Measurements from ENCODE around the gene SERTAD2.

SERTAD2 gene

GRCh38 chr2:64637000-64637635 lies 16.6 kb downstream of the SERTAD2 start:
- Mint-ChIP-seq H3K36me3 (ENCODE audit: low read depth) (peaks cover 46% of the 10 kb centered on the region), H3K27ac (peak overlapping the region; percentile 5), H3K27me3 (no peaks in the 10 kb centered on the region), H3K4me3 (no peak overlapping the region), H3K9me3 (no peaks in the 10 kb centered on the region), H3K4me1 (ENCODE audit: low read depth) (peaks cover 61% of the 10 kb centered on the region)
- intact Hi-C loops (cut with micrococcal nuclease), result loop anchor here (5.0 kb wide), 1 partner anchor 45 kb away; no protein-coding TSS in a partner anchor

- peaks cover 43% of the 10 kb centered on the region for H3K36me3 Mint-ChIP-seq (ENCODE audit: low read depth)
- H3K27me3 Mint-ChIP-seq, result no peaks in the 10 kb centered on the region
- H3K4me1 Mint-ChIP-seq (ENCODE audit: low read depth), result peaks cover 52% of the 10 kb centered on the region
- intact Hi-C loops (cut with micrococcal nuclease), result loop anchor here (5.0 kb wide), 1 partner anchor 44 kb away; no protein-coding TSS in a partner anchor
- H3K4me3 Mint-ChIP-seq, result no peak overlapping the region
- H3K27ac Mint-ChIP-seq, result peak overlapping the region; percentile 5
- H3K9me3 Mint-ChIP-seq, result no peaks in the 10 kb centered on the region
Observed at GRCh38 chr2:64635976-64636911, 17.5 kb downstream of the SERTAD2 start.

GRCh38 chr2:64634345-64635267 lies 19.1 kb downstream of the SERTAD2 start:
- peaks cover 57% of the 10 kb centered on the region for H3K36me3 Mint-ChIP-seq (ENCODE audit: low read depth)
- H3K27me3 Mint-ChIP-seq, result no peaks in the 10 kb centered on the region
- H3K27ac Mint-ChIP-seq, result no peak overlapping the region
- intact Hi-C loops (cut with micrococcal nuclease), result loop anchor here (5.0 kb wide), 1 partner anchor 42 kb away; no protein-coding TSS in a partner anchor
- H3K9me3 Mint-ChIP-seq, result no peaks in the 10 kb centered on the region
- H3K4me3 Mint-ChIP-seq, result no peak overlapping the region
- H3K4me1 Mint-ChIP-seq (ENCODE audit: low read depth), result peaks cover 36% of the 10 kb centered on the region

GRCh38 chr2:64632835-64633819 lies 20.6 kb downstream of the SERTAD2 start:
- intact Hi-C loops (cut with micrococcal nuclease), result no loop called here
- Mint-ChIP-seq H3K4me1 (ENCODE audit: low read depth) (peaks cover 27% of the 10 kb centered on the region), H3K9me3 (no peaks in the 10 kb centered on the region), H3K27me3 (no peaks in the 10 kb centered on the region), H3K27ac (no peak overlapping the region), H3K4me3 (no peak overlapping the region), H3K36me3 (ENCODE audit: low read depth) (peaks cover 62% of the 10 kb centered on the region)

GRCh38 chr2:64631771-64632170 lies 21.9 kb downstream of the SERTAD2 start:
- no peaks in the 10 kb centered on the region for H3K9me3 Mint-ChIP-seq
- H3K36me3 Mint-ChIP-seq (ENCODE audit: low read depth), result peaks cover 62% of the 10 kb centered on the region
- no peak overlapping the region for H3K4me3 Mint-ChIP-seq
- intact Hi-C loops (cut with micrococcal nuclease), result no loop called here
- H3K27ac Mint-ChIP-seq, result no peak overlapping the region
- H3K4me1 Mint-ChIP-seq (ENCODE audit: low read depth), result peaks cover 14% of the 10 kb centered on the region
- H3K27me3 Mint-ChIP-seq, result no peaks in the 10 kb centered on the region

GRCh38 chr2:64630752-64631151 lies 23.0 kb downstream of the SERTAD2 start:
- H3K4me1 Mint-ChIP-seq (ENCODE audit: low read depth), result peaks cover 7% of the 10 kb centered on the region
- peaks cover 53% of the 10 kb centered on the region for H3K36me3 Mint-ChIP-seq (ENCODE audit: low read depth)
- no peaks in the 10 kb centered on the region for H3K27me3 Mint-ChIP-seq
- no peak overlapping the region for H3K27ac Mint-ChIP-seq
- H3K4me3 Mint-ChIP-seq, result no peak overlapping the region
- intact Hi-C loops (cut with micrococcal nuclease), result no loop called here
- no peaks in the 10 kb centered on the region for H3K9me3 Mint-ChIP-seq

GRCh38 chr2:64629875-64630274 lies 23.8 kb downstream of the SERTAD2 start:
- no peak overlapping the region for H3K27ac Mint-ChIP-seq
- H3K4me1 Mint-ChIP-seq (ENCODE audit: low read depth), result peaks cover 7% of the 10 kb centered on the region
- H3K36me3 Mint-ChIP-seq (ENCODE audit: low read depth), result peaks cover 47% of the 10 kb centered on the region
- no peak overlapping the region for H3K4me3 Mint-ChIP-seq
- intact Hi-C loops (cut with micrococcal nuclease), result no loop called here
- peaks cover 1% of the 10 kb centered on the region for H3K27me3 Mint-ChIP-seq
- no peaks in the 10 kb centered on the region for H3K9me3 Mint-ChIP-seq

GRCh38 chr2:64629329-64629781 lies 24.4 kb downstream of the SERTAD2 start:
- Mint-ChIP-seq H3K9me3 (no peaks in the 10 kb centered on the region), H3K27ac (no peak overlapping the region), H3K36me3 (ENCODE audit: low read depth) (peaks cover 42% of the 10 kb centered on the region), H3K4me1 (ENCODE audit: low read depth) (peaks cover 7% of the 10 kb centered on the region), H3K4me3 (no peak overlapping the region), H3K27me3 (peaks cover 1% of the 10 kb centered on the region)
- intact Hi-C loops (cut with micrococcal nuclease), result no loop called here

GRCh38 chr2:64627860-64628841 lies 25.6 kb downstream of the SERTAD2 start:
- Mint-ChIP-seq H3K4me1 (ENCODE audit: low read depth) (peaks cover 7% of the 10 kb centered on the region), H3K27me3 (peaks cover 2% of the 10 kb centered on the region), H3K36me3 (ENCODE audit: low read depth) (peaks cover 31% of the 10 kb centered on the region), H3K27ac (no peak overlapping the region), H3K4me3 (no peak overlapping the region), H3K9me3 (no peaks in the 10 kb centered on the region)
- intact Hi-C loops (cut with micrococcal nuclease), result no loop called here

- H3K36me3 Mint-ChIP-seq (ENCODE audit: low read depth), result peaks cover 23% of the 10 kb centered on the region
- H3K4me1 Mint-ChIP-seq (ENCODE audit: low read depth), result peaks cover 7% of the 10 kb centered on the region
- H3K9me3 Mint-ChIP-seq, result no peaks in the 10 kb centered on the region
- peaks cover 4% of the 10 kb centered on the region for H3K27me3 Mint-ChIP-seq
- intact Hi-C loops (cut with micrococcal nuclease), result no loop called here
- H3K27ac Mint-ChIP-seq, result no peak overlapping the region
- H3K4me3 Mint-ChIP-seq, result no peak overlapping the region
Observed at GRCh38 chr2:64626963-64627760, 26.6 kb downstream of the SERTAD2 start.

- intact Hi-C loops (cut with micrococcal nuclease), result no loop called here
- Mint-ChIP-seq H3K4me1 (ENCODE audit: low read depth) (peaks cover 7% of the 10 kb centered on the region), H3K4me3 (no peak overlapping the region), H3K36me3 (ENCODE audit: low read depth) (peaks cover 21% of the 10 kb centered on the region), H3K27me3 (peaks cover 4% of the 10 kb centered on the region), H3K27ac (no peak overlapping the region), H3K9me3 (no peaks in the 10 kb centered on the region)
Observed at GRCh38 chr2:64626146-64626809, 27.4 kb downstream of the SERTAD2 start.
